K562 (cell line): Measurements from ENCODE around the gene NME8. TPM values are rescaled to one million over a fixed set of nuclear protein-coding genes. Genes with fewer than 3 reads are reported as not detected.

Experiments used
- GMEB1 ChIP-seq: fragments of 250-450 bp; sonication (Bioruptor Pico); IDR thresholded peaks from 2 replicates; pipeline ENCODE4 v1.4.0; 2020; ENCODE audit warnings: mild to moderate bottlenecking
- RBFOX2 ChIP-seq: fragments of 200-400 bp; formaldehyde crosslinking; IDR thresholded peaks from 2 replicates; pipeline ENCODE4 v1.6.1; 2017; ENCODE audit warnings: low read depth, mild to moderate bottlenecking, low read length, moderate library complexity
- TEAD2 ChIP-seq: fragments of 450-650 bp; IDR thresholded peaks from 2 replicates; pipeline ENCODE4 v1.6.1; 2016; ENCODE audit warnings: missing genetic modification characterization, control low read depth, missing compliant biosample characterization
- ZBTB8A ChIP-seq: fragments of 450-650 bp; IDR thresholded peaks from 2 replicates; pipeline ENCODE4 v1.6.1; 2018; ENCODE audit warnings: mild to moderate bottlenecking, moderate library complexity; ENCODE audit not compliant: partially characterized antibody
- ZNF639 ChIP-seq, 2 experiments: fragments of 200-800 bp in 1 of 2; sonication (Bioruptor generic) in 1 of 2; sonication (generic) in 1 of 2; formaldehyde crosslinking in 1 of 2; IDR thresholded peaks in 1 of 2; conservative IDR thresholded peaks in 1 of 2; 2 replicates each; pipeline versions ENCODE4 v1.5.0 to v1.6.1; 2016 to 2020; ENCODE audit warnings: missing compliant biosample characterization in 1 of 2, missing genetic modification characterization in 1 of 2, missing genetic modification reagents in 1 of 2
- polyA plus RNA-seq, 8 experiments: library from polyadenylated mRNA; depleted of rRNA in 4 of 8; stranded (reverse) in 5 of 8; unstranded in 3 of 8; fragments of >200 nt; fragmentation: Nextera tagmentation in 2 of 8; fragmentation: Illumina TruSeq in 1 of 8; extraction: Ambion mirVana in 2 of 8; extraction: Trizol in 1 of 8; gene quantifications; 2 replicates each; pipeline versions ENCODE4 v1.2.1 to v1.2.3, GENCODE V29; 2011 to 2014; ENCODE audit warnings: inconsistent platforms in 1 of 8, missing spikeins in 1 of 8
- total RNA-seq, 7 experiments: library from RNA; depleted of rRNA in 6 of 7; stranded (reverse); fragments of >200 nt in 6 of 7; fragmentation: Illumina TruSeq in 2 of 7; extraction: Trizol in 2 of 7; gene quantifications; 2 replicates each; pipeline versions ENCODE4 v1.2.1 to v1.2.3, GENCODE V29; 2011 to 2021; ENCODE audit warnings: low replicate concordance in 1 of 7
- TF ChIP-seq, protein P1 (sequence below): fragments of 150-350 bp; conservative IDR thresholded peaks from 2 replicates; pipeline ENCODE4 v1.6.1; 2014; ENCODE audit warnings: low read length
- TF ChIP-seq, protein P2 (sequence below): fragments of 450-650 bp; IDR thresholded peaks from 2 replicates; pipeline ENCODE4 v1.6.1; 2016; ENCODE audit warnings: borderline replicate concordance
- TF ChIP-seq, protein P3 (sequence below), 2 experiments: fragments of 450-650 bp in 1 of 2; sonication (generic) in 1 of 2; formaldehyde crosslinking in 1 of 2; IDR thresholded peaks; 2 replicates each; pipeline versions ENCODE4 v1.7.1 to v1.9.0; 2016 to 2022; ENCODE audit warnings: inconsistent platforms in 1 of 2, mild to moderate bottlenecking in 1 of 2, missing genetic modification reagents in 1 of 2

The NME8 gene
- total and polyA plus RNA-seq, 9 of the 15 experiments (the other 6 are each of a cell fraction or from before 2014, with no cell fraction given), result not detected

- TF ChIP-seq, protein P1, sequence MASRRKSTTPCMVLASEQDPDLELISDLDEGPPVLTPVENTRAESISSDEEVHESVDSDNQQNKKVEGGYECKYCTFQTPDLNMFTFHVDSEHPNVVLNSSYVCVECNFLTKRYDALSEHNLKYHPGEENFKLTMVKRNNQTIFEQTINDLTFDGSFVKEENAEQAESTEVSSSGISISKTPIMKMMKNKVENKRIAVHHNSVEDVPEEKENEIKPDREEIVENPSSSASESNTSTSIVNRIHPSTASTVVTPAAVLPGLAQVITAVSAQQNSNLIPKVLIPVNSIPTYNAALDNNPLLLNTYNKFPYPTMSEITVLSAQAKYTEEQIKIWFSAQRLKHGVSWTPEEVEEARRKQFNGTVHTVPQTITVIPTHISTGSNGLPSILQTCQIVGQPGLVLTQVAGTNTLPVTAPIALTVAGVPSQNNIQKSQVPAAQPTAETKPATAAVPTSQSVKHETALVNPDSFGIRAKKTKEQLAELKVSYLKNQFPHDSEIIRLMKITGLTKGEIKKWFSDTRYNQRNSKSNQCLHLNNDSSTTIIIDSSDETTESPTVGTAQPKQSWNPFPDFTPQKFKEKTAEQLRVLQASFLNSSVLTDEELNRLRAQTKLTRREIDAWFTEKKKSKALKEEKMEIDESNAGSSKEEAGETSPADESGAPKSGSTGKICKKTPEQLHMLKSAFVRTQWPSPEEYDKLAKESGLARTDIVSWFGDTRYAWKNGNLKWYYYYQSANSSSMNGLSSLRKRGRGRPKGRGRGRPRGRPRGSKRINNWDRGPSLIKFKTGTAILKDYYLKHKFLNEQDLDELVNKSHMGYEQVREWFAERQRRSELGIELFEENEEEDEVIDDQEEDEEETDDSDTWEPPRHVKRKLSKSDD, result no peak
- TF ChIP-seq, protein P2, sequence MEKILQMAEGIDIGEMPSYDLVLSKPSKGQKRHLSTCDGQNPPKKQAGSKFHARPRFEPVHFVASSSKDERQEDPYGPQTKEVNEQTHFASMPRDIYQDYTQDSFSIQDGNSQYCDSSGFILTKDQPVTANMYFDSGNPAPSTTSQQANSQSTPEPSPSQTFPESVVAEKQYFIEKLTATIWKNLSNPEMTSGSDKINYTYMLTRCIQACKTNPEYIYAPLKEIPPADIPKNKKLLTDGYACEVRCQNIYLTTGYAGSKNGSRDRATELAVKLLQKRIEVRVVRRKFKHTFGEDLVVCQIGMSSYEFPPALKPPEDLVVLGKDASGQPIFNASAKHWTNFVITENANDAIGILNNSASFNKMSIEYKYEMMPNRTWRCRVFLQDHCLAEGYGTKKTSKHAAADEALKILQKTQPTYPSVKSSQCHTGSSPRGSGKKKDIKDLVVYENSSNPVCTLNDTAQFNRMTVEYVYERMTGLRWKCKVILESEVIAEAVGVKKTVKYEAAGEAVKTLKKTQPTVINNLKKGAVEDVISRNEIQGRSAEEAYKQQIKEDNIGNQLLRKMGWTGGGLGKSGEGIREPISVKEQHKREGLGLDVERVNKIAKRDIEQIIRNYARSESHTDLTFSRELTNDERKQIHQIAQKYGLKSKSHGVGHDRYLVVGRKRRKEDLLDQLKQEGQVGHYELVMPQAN, result no peak
- TF ChIP-seq ZBTB8A, result no peak
- no peak for TF ChIP-seq ZNF639 (CRISPR knock-in tag; conservative IDR thresholded peaks at IDR 0.05 in 1 of 2, IDR thresholded peaks at IDR 0.05 in 1 of 2)
- no peak for TF ChIP-seq GMEB1 (CRISPR knock-in tag)
- TF ChIP-seq RBFOX2, result no peak
- TF ChIP-seq, protein P3, sequence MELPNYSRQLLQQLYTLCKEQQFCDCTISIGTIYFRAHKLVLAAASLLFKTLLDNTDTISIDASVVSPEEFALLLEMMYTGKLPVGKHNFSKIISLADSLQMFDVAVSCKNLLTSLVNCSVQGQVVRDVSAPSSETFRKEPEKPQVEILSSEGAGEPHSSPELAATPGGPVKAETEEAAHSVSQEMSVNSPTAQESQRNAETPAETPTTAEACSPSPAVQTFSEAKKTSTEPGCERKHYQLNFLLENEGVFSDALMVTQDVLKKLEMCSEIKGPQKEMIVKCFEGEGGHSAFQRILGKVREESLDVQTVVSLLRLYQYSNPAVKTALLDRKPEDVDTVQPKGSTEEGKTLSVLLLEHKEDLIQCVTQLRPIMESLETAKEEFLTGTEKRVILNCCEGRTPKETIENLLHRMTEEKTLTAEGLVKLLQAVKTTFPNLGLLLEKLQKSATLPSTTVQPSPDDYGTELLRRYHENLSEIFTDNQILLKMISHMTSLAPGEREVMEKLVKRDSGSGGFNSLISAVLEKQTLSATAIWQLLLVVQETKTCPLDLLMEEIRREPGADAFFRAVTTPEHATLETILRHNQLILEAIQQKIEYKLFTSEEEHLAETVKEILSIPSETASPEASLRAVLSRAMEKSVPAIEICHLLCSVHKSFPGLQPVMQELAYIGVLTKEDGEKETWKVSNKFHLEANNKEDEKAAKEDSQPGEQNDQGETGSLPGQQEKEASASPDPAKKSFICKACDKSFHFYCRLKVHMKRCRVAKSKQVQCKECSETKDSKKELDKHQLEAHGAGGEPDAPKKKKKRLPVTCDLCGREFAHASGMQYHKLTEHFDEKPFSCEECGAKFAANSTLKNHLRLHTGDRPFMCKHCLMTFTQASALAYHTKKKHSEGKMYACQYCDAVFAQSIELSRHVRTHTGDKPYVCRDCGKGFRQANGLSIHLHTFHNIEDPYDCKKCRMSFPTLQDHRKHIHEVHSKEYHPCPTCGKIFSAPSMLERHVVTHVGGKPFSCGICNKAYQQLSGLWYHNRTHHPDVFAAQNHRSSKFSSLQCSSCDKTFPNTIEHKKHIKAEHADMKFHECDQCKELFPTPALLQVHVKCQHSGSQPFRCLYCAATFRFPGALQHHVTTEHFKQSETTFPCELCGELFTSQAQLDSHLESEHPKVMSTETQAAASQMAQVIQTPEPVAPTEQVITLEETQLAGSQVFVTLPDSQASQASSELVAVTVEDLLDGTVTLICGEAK (IDR thresholded peaks at IDR 0.05), result no peak
- TF ChIP-seq, protein P3 (CRISPR knock-in tag; IDR thresholded peaks at IDR 0.05), result no peak
- TF ChIP-seq TEAD2 (tag), result no peak
Measured at GRCh38 chr7:37947941-37948210, 99.5 kb downstream of the NME8 start (continued).
